Coronary artery (tissue), 2 donors: ENCODE data around the gene BLOC1S5.
"Not testable (repeated sequence)": the region's sequence is repeated elsewhere in the genome, so short reads cannot be mapped to it uniquely, and the experiment has no call there.

Source experiments
- DNase-seq: peaks from one replicate; pipeline ENCODE4 v3.0.0-alpha.2; 2017; ENCODE audit warnings: low spot score
- H3K27ac ChIP-seq, 2 donors: fragments of 200-600 bp; sonication (generic); one replicate each; pipeline ENCODE4 v1.5.1; 2016 to 2019
- H3K4me3 ChIP-seq: fragments of 200-600 bp; sonication (generic); 2 replicates; pipeline ENCODE4 v1.5.1; 2016; ENCODE audit warnings: mild to moderate bottlenecking, moderate library complexity
- CTCF ChIP-seq: fragments of 200-600 bp; sonication (generic); IDR thresholded peaks from one replicate; pipeline ENCODE4 v1.5.1; 2019; ENCODE audit warnings: antibody characterized with exemption

Gene BLOC1S5

GRCh38 chr6:8060346-8060745 lies 3.8 kb downstream of the BLOC1S5 start:
- Histone ChIP-seq H3K4me3 (no peak overlapping the region), H3K27ac (no peak overlapping the region)
- no peak for TF ChIP-seq CTCF
- no peak for DNase-seq

DNA sequence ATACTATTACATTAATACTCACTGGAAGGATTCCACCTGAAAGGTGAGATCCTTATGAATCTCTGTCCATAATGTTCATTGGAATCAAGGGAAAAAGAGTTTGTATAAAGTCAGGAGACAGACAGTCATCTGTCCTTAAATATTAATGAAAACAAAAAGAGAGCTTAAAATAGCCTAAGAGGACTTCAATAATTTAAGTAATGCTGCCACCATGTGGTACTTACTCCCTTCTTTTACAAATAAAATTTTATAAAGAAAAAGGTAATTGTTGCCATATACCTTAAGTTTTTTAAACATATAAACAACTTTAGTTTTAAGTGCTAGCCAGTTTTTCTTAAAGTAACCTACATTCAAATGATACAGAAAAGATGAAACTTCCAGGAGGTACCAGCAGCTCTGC lies 5.1 kb downstream of the BLOC1S5 start:
- H3K4me3 ChIP-seq, result no peak overlapping the region
- TF ChIP-seq CTCF, result peak; percentile 24
- no peak overlapping the region for H3K27ac ChIP-seq
- DNase-seq, result no peak

DNA sequence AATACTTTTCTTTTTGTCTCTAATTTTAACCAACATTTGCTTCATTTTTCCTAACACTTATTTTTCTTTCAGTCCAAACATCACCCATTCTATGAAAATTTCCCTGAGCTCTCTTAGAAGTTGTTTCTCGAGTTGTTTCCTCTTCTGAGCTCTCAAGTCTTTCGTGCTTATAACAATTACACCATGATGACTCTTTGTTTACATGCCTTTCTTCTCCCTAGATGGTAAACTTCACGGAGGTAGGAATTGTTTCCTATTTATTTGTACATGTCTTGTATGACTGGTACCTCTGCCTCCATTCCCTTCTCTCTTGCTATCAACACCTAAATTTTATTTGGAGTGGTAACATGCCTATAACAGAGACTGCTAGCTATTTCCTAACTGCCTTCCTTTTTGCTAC lies 6.4 kb downstream of the BLOC1S5 start:
- no peak for TF ChIP-seq CTCF
- H3K27ac ChIP-seq, result no peak overlapping the region
- H3K4me3 ChIP-seq, result no peak overlapping the region
- DNase-seq, result no peak

- no peak for DNase-seq
- Histone ChIP-seq H3K27ac (no peak overlapping the region), H3K4me3 (no peak overlapping the region)
- TF ChIP-seq CTCF, result no peak
Measured at GRCh38 chr6:8057263-8057662, 6.9 kb downstream of the BLOC1S5 start.

DNA sequence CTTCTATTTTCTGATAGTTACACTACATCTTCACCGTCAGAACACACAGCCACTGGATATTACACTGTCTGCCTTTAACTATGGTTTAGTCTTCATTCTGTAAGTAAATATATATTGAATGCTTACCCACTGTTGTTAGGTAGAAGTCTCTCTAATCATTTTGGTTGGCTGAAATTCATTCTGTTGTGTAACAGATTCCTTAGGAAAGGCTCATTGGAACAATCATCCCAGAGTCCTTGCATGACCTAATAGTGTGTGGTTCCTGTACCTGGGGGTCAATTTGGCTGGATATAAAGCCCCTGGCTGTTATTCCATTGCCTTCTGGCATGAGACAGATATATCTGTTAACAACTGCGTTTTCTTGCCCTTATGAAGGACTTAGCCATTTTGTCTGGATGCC lies 9.9 kb downstream of the BLOC1S5 start:
- no peak for TF ChIP-seq CTCF

DNA sequence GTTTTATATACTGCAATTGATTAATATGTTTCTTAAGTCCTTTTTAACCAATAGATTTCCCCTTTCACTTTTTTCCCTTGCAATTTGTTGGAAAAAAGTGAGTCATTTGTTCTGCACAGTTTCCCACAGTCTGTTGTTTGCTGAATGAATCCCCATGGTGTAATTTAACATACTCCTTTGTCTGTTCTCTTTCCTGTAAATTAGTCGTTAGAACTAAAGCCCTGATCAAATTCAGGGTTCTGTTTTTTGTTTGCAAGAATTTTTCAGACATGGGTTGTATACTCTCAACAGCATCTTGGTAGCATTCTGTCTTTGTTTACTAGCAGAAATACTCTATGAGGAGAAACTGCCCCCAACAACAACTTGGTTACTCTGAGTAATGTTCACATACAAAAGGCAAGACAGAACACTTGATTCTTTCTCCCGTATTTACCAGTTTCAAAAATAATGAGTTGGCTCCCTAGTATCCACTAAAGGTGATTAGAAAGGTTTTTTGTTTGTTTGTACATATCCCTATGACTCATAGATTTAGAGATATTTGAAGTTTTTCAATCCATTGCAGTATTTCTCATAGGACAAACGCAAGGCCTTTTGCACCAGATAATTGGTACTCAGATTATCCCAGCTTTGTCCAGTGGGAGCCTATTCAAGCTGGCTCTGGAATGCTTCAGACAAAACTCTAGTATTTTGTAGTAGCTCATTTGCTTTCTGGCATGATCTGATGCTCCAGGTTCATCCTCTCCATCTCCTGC lies 16.5 kb downstream of the BLOC1S5 start:
- no peak for DNase-seq
- H3K4me3 ChIP-seq, result no peak overlapping the region
- no peak for TF ChIP-seq CTCF
- peak overlapping the region in 1 of 2 donors; percentile 26 for H3K27ac ChIP-seq

More for the DNA sequence above, 9.9 kb downstream of the BLOC1S5 start:
- DNase-seq, result no peak
- H3K4me3 ChIP-seq, result no peak overlapping the region
- no peak overlapping the region for H3K27ac ChIP-seq

DNA sequence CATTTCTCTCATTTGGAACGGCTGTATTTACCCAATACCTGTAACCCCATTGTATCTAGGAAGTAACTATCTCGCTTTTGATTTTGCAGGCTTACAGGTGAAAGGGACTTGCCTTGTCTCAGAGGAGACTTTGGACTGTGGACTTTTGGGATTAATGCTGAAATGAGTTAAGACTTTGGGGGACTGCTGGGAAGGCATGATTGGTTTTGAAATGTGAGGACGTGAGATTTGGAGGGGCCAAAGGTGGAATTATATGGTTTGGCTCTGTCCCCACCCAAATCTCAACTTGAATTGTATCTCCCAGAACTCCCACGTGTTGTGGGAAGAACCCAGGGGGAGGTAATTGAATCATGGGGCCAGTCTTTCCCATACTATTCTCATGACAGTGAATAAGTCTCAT lies 18.4 kb downstream of the BLOC1S5 start:
- not testable (repeated sequence) for DNase-seq, H3K4me3 ChIP-seq, H3K27ac ChIP-seq
